GM21447 (cell line): Measurements from ENCODE around the gene EIF4E.
"Not testable (repeated sequence)": the region's sequence is repeated elsewhere in the genome, so short reads cannot be mapped to it uniquely, and the experiment has no call there.

Experiments
- ATAC-seq: cut with Tn5 transposase; IDR thresholded peaks from one replicate; pipeline ENCODE4 v1.9.1; 2021; ENCODE audit not compliant: unreplicated experiment

The EIF4E gene

GRCh38 chr4:98886382-98886781 lies 42.6 kb downstream of the EIF4E start:
- not testable (repeated sequence) for ATAC-seq

GRCh38 chr4:98880884-98881283 lies 48.0 kb downstream of the EIF4E start:
- not testable (repeated sequence) for ATAC-seq

GRCh38 chr4:98879515-98879914 lies 49.4 kb downstream of the EIF4E start:
- ATAC-seq, result no peak

- ATAC-seq, result no peak
These were observed 55.9 kb downstream of the EIF4E start for GRCh38 chr4:98873059-98873458.

GRCh38 chr4:98872120-98872906 lies 56.6 kb downstream of the EIF4E start:
- ATAC-seq, result not testable (repeated sequence)

- ATAC-seq, result no peak
These were observed 61.3 kb downstream of the EIF4E start for GRCh38 chr4:98867648-98868047.

- no peak for ATAC-seq
These were observed 63.9 kb downstream of the EIF4E start for GRCh38 chr4:98865059-98865458.

- ATAC-seq, result no peak
These were observed 64.4 kb downstream of the EIF4E start for GRCh38 chr4:98864560-98864959.

- ATAC-seq, result no peak
These were observed 66.6 kb downstream of the EIF4E start for GRCh38 chr4:98862371-98862770.

GRCh38 chr4:98861100-98861884 lies 67.6 kb downstream of the EIF4E start:
- ATAC-seq, result no peak

GRCh38 chr4:98851806-98852205 lies 77.1 kb downstream of the EIF4E start:
- ATAC-seq, result no peak

GRCh38 chr4:98850937-98851336 lies 78.0 kb downstream of the EIF4E start:
- no peak for ATAC-seq

- no peak for ATAC-seq
These were observed 80.5 kb downstream of the EIF4E start for GRCh38 chr4:98848448-98848847.

- no peak for ATAC-seq
These were observed 83.0 kb downstream of the EIF4E start for GRCh38 chr4:98845960-98846359.

GRCh38 chr4:98842917-98843316 lies 86.0 kb downstream of the EIF4E start:
- ATAC-seq, result not testable (repeated sequence)

- no peak for ATAC-seq
These were observed 89.8 kb downstream of the EIF4E start for GRCh38 chr4:98838977-98839618.

- ATAC-seq, result no peak
These were observed 90.4 kb downstream of the EIF4E start for GRCh38 chr4:98838531-98838930.

- no peak for ATAC-seq
These were observed 95.5 kb downstream of the EIF4E start for GRCh38 chr4:98833384-98833783.

GRCh38 chr4:98831036-98831435 lies 97.9 kb downstream of the EIF4E start:
- ATAC-seq, result not testable (repeated sequence)
